Measurements from ENCODE around the gene CDH4.

Gene CDH4

GRCh38 chr20:61778495-61778863 is 526.4 kb downstream of the CDH4 start:
- DNase-seq = no peak

- DNase-seq = no peak
Observed at GRCh38 chr20:61779176-61779965, 527.3 kb downstream of the CDH4 start.

- no peak for DNase-seq
Observed at GRCh38 chr20:61780066-61780465, 528.0 kb downstream of the CDH4 start.

GRCh38 chr20:61784801-61785566 is 532.9 kb downstream of the CDH4 start:
- DNase-seq = no peak

GRCh38 chr20:61785567-61785816 is 533.4 kb downstream of the CDH4 start:
- DNase-seq = no peak

- no peak for DNase-seq
Observed at GRCh38 chr20:61786230-61786629, 534.2 kb downstream of the CDH4 start.

- no peak for DNase-seq
Observed at GRCh38 chr20:61788343-61788742, 536.3 kb downstream of the CDH4 start.

- no peak for DNase-seq
Observed at GRCh38 chr20:61789329-61789728, 537.3 kb downstream of the CDH4 start.

- no peak for DNase-seq
Observed at GRCh38 chr20:61790116-61790827, 538.2 kb downstream of the CDH4 start.

GRCh38 chr20:61791995-61792394 is 539.9 kb downstream of the CDH4 start:
- no peak for DNase-seq

- no peak for DNase-seq
Observed at GRCh38 chr20:61795669-61796630, 543.9 kb downstream of the CDH4 start.

- no peak for DNase-seq
Observed at GRCh38 chr20:61796738-61797137, 544.7 kb downstream of the CDH4 start.

- no peak for DNase-seq
Observed at GRCh38 chr20:61797200-61797599, 545.1 kb downstream of the CDH4 start.

- no peak for DNase-seq
Observed at GRCh38 chr20:61797971-61798411, 545.9 kb downstream of the CDH4 start.

GRCh38 chr20:61798632-61799031 is 546.6 kb downstream of the CDH4 start:
- no peak for DNase-seq

GRCh38 chr20:61799394-61799923 is 547.4 kb downstream of the CDH4 start:
- no peak for DNase-seq

GRCh38 chr20:61799928-61800327 is 547.9 kb downstream of the CDH4 start:
- no peak for DNase-seq

- no peak for DNase-seq
Observed at GRCh38 chr20:61800359-61801064, 548.5 kb downstream of the CDH4 start.

GRCh38 chr20:61801065-61801360 is 549.0 kb downstream of the CDH4 start:
- DNase-seq = no peak

GRCh38 chr20:61801428-61801827 is 549.4 kb downstream of the CDH4 start:
- DNase-seq = no peak

GRCh38 chr20:61801857-61802442 is 549.9 kb downstream of the CDH4 start:
- DNase-seq = no peak
